IMR-90 (cell line): Measurements from ENCODE around the gene PGF. TPM values are rescaled to one million over a fixed set of nuclear protein-coding genes. Genes with fewer than 3 reads are reported as not detected.

ENCODE experiments used
- ATAC-seq: fragments of 200-7000 bp; cut with Tn5 transposase; 2 replicates; pipeline ENCODE4 v1.9.1; 2020; ENCODE audit warnings: low read depth, mild to moderate bottlenecking, moderate library complexity
- BruUV-seq: library from RNA; stranded (reverse); fragments of 400-500 nt; replicated peaks from 2 replicates; lab custom pipeline; 2021; lab: Mats Ljungman, UMichigan
- CTCF ChIA-PET: fragments of 300-600 bp; formaldehyde crosslinking; extraction: SDS; loops from one replicate; lab custom pipeline; 2021; ENCODE audit warnings: antibody characterized with exemption; lab: Yijun Ruan, JAX
- POLR2A ChIA-PET: fragments of 300-600 bp; sonication (Branson Sonifier 250); formaldehyde crosslinking; loops from one replicate; lab custom pipeline; 2022; ENCODE audit warnings: antibody characterized with exemption; ENCODE audit not compliant: unreplicated experiment; lab: Charles Lee
- DNase-seq: peaks from one replicate; pipeline ENCODE4 v3.0.0; 2013
- H2AFZ ChIP-seq: replicated peaks from 2 replicates; pipeline ENCODE3; 2013; ENCODE audit warnings: low read length, mild to moderate bottlenecking; ENCODE audit not compliant: poor library complexity
- H2AK5ac ChIP-seq: 2 replicates; pipeline ENCODE4 v1.6.1; 2013; ENCODE audit warnings: low read depth, low read length, inconsistent platforms
- H2AK9ac ChIP-seq: replicated peaks from 2 replicates; pipeline ENCODE3; 2013; ENCODE audit warnings: mild to moderate bottlenecking, low read depth, low read length, moderate library complexity; ENCODE audit not compliant: poor library complexity
- H2BK120ac ChIP-seq: 2 replicates; pipeline ENCODE4 v1.6.1; 2013; ENCODE audit warnings: low read depth, low read length, inconsistent platforms
- H2BK15ac ChIP-seq: 3 replicates; pipeline ENCODE4 v1.6.1; 2013; ENCODE audit warnings: low read depth, low read length, inconsistent platforms
- H2BK20ac ChIP-seq: 2 replicates; pipeline ENCODE4 v1.6.1; 2013; ENCODE audit warnings: low read depth, mild to moderate bottlenecking, inconsistent platforms, low read length, moderate library complexity
- H2BK5ac ChIP-seq: 2 replicates; pipeline ENCODE4 v1.6.1; 2013; ENCODE audit warnings: mild to moderate bottlenecking, low read depth, low read length, inconsistent platforms; ENCODE audit not compliant: poor library complexity, severe bottlenecking
- H3K14ac ChIP-seq: replicated peaks from 2 replicates; pipeline ENCODE4 v1.6.1; 2013; ENCODE audit warnings: low read depth, low read length, inconsistent platforms
- H3K18ac ChIP-seq: 2 replicates; pipeline ENCODE4 v1.6.1; 2013; ENCODE audit warnings: low read depth, low read length, control low read depth
- H3K23ac ChIP-seq: 2 replicates; pipeline ENCODE4 v1.6.1; 2013; ENCODE audit warnings: low read depth, low read length, inconsistent platforms
- H3K27ac ChIP-seq: 2 replicates; pipeline ENCODE4 v1.5.1; 2013; ENCODE audit warnings: mild to moderate bottlenecking, control low read depth, low read length; ENCODE audit not compliant: insufficient read depth
- H3K27me3 ChIP-seq: 2 replicates; pipeline ENCODE4 v1.6.1; 2013; ENCODE audit warnings: low read length; ENCODE audit not compliant: control insufficient read depth, insufficient read depth
- H3K36me3 ChIP-seq: 2 replicates; pipeline ENCODE4 v1.6.1; 2013; ENCODE audit warnings: low read length, mixed read lengths; ENCODE audit not compliant: control insufficient read depth, insufficient read depth
- H3K4ac ChIP-seq: 2 replicates; pipeline ENCODE4 v1.6.1; 2013; ENCODE audit warnings: low read depth, low read length, inconsistent platforms
- H3K4me1 ChIP-seq: 2 replicates; pipeline ENCODE4 v1.6.1; 2013; ENCODE audit warnings: low read length, mixed read lengths; ENCODE audit not compliant: control insufficient read depth, insufficient read depth
- H3K4me2 ChIP-seq: 2 replicates; pipeline ENCODE4 v1.6.1; 2013; ENCODE audit warnings: low read depth, mild to moderate bottlenecking, control low read depth, low read length, moderate library complexity
- H3K4me3 ChIP-seq: 2 replicates; pipeline ENCODE4 v1.5.1; 2013; ENCODE audit warnings: low read depth, mild to moderate bottlenecking, control low read depth, low read length, moderate library complexity; ENCODE audit not compliant: insufficient read depth
- H3K56ac ChIP-seq: 2 replicates; pipeline ENCODE4 v1.6.1; 2013; ENCODE audit warnings: low read length, inconsistent platforms; ENCODE audit not compliant: insufficient read depth; ENCODE audit errors: extremely low read depth
- H3K79me1 ChIP-seq, 2 experiments: 2 replicates each; pipeline ENCODE4 v1.6.1; 2013; ENCODE audit warnings: low read length in 2 of 2, inconsistent platforms in 1 of 2, low read depth in 1 of 2
- H3K9ac ChIP-seq: 2 replicates; pipeline ENCODE4 v1.6.1; 2013; ENCODE audit warnings: low read depth, low read length, control low read depth
- H3K9me1 ChIP-seq: 2 replicates; pipeline ENCODE4 v1.6.1; 2013; ENCODE audit warnings: low read length, inconsistent platforms; ENCODE audit not compliant: insufficient read depth
- H3K9me3 ChIP-seq: 2 replicates; pipeline ENCODE4 v1.6.1; 2013; ENCODE audit warnings: low read length; ENCODE audit not compliant: control insufficient read depth, insufficient read depth
- H4K20me1 ChIP-seq: 2 replicates; pipeline ENCODE4 v1.6.1; 2013; ENCODE audit warnings: low read length, inconsistent platforms; ENCODE audit not compliant: insufficient read depth
- H4K5ac ChIP-seq: 2 replicates; pipeline ENCODE4 v1.6.1; 2013; ENCODE audit warnings: mild to moderate bottlenecking, low read depth, low read length, control low read depth
- H4K8ac ChIP-seq, 2 experiments: 2 replicates each; pipeline ENCODE4 v1.6.1; 2013; ENCODE audit warnings: low read depth in 2 of 2, low read length in 2 of 2, control low read depth in 1 of 2, inconsistent platforms in 1 of 2
- H4K91ac ChIP-seq: 2 replicates; pipeline ENCODE4 v1.6.1; 2013; ENCODE audit warnings: low read depth, low read length, inconsistent platforms; ENCODE audit not compliant: insufficient read depth
- BHLHE40 ChIP-seq: fragments of 150-350 bp; IDR thresholded peaks from 2 replicates; pipeline ENCODE4 v1.6.1; 2016; ENCODE audit warnings: mild to moderate bottlenecking, low read depth, low read length
- CEBPB ChIP-seq: IDR thresholded peaks from 2 replicates; pipeline ENCODE4 v1.6.1; 2012; ENCODE audit warnings: low read depth, low read length, improper control_type of control experiment
- CHD1 ChIP-seq: IDR thresholded peaks from 2 replicates; pipeline ENCODE4 v1.6.1; 2012; ENCODE audit warnings: low read depth, low read length, improper control_type of control experiment
- FOS ChIP-seq: fragments of 150-350 bp; IDR thresholded peaks from 2 replicates; pipeline ENCODE4 v1.6.1; 2016; ENCODE audit warnings: low read depth, low read length
- MAFK ChIP-seq: IDR thresholded peaks from 2 replicates; pipeline ENCODE4 v1.6.1; 2012; ENCODE audit warnings: low read depth, low read length, improper control_type of control experiment
- NFE2L2 ChIP-seq: fragments of 150-350 bp; IDR thresholded peaks from 2 replicates; pipeline ENCODE4 v1.6.1; 2016; ENCODE audit warnings: low read depth, mild to moderate bottlenecking, low read length
- POLR2A ChIP-seq: IDR thresholded peaks from 2 replicates; pipeline ENCODE4 v1.6.1; 2012; ENCODE audit warnings: mild to moderate bottlenecking, low read depth, low read length
- RFX5 ChIP-seq: IDR thresholded peaks from 2 replicates; pipeline ENCODE4 v1.8.0; 2012; ENCODE audit warnings: low read depth, mild to moderate bottlenecking, low read length, moderate library complexity
- WGBS, 2 experiments: methylation state at CpG; one replicate each; pipeline versions ENCODE4 v1.1.5 to v1.1.7; 2013; ENCODE audit warnings: missing lambda C conversion rate in 2 of 2; ENCODE audit not compliant: insufficient read length in 1 of 2; ENCODE audit errors: extremely low coverage in 2 of 2; 5-methylcytosine and 5-hydroxymethylcytosine counted together
- dilution Hi-C: fragments of 300-500 bp; cut with HindIII; formaldehyde crosslinking; loops from one replicate; pipeline ENCODE4 v1.14.3; 2018; ENCODE audit warnings: low sequenced_read_pairs; ENCODE audit not compliant: unreplicated experiment
- in situ Hi-C: fragments of 300-500 bp; cut with MboI; formaldehyde crosslinking; loops from 3 replicates; pipeline ENCODE4 v1.14.3; 2019; ENCODE audit warnings: low sequenced_read_pairs, inconsistent platforms, mixed read lengths
- intact Hi-C: fragments of 100-400 bp; cut with micrococcal nuclease; formaldehyde crosslinking; loops from 2 replicates; pipeline ENCODE4 v1.10.0; 2022
- polyA plus RNA-seq, 3 experiments: library from polyadenylated mRNA; depleted of rRNA; stranded (reverse); fragments of >200 nt; gene quantifications; 2 replicates each; pipeline ENCODE4 v1.2.3, GENCODE V29; 2012; ENCODE audit warnings: low replicate concordance in 1 of 3
- total RNA-seq: library from RNA; depleted of rRNA; stranded (reverse); fragments of >200 nt; gene quantifications from 2 replicates; pipeline ENCODE4 v1.2.3, GENCODE V29; 2012
- TF ChIP-seq, protein P1 (sequence below): conservative IDR thresholded peaks from 2 replicates; pipeline ENCODE4 v1.5.1; 2012; ENCODE audit warnings: mild to moderate bottlenecking, low read depth, low read length, improper control_type of control experiment
- TF ChIP-seq, protein P2 (sequence below): fragments of 150-350 bp; IDR thresholded peaks from 2 replicates; pipeline ENCODE4 v1.6.1; 2017; ENCODE audit warnings: mild to moderate bottlenecking, antibody characterized with exemption, low read length, low read depth
- TF ChIP-seq, protein P3 (sequence below): fragments of 150-350 bp; IDR thresholded peaks from 2 replicates; pipeline ENCODE4 v1.6.1; 2016; ENCODE audit warnings: low read depth, mild to moderate bottlenecking, low read length, moderate library complexity, borderline replicate concordance

The PGF gene
- total and polyA plus RNA-seq, 2 of the 4 experiments (the other 2 are of a cell fraction) = 0.36 to 0.39 TPM

DNA sequence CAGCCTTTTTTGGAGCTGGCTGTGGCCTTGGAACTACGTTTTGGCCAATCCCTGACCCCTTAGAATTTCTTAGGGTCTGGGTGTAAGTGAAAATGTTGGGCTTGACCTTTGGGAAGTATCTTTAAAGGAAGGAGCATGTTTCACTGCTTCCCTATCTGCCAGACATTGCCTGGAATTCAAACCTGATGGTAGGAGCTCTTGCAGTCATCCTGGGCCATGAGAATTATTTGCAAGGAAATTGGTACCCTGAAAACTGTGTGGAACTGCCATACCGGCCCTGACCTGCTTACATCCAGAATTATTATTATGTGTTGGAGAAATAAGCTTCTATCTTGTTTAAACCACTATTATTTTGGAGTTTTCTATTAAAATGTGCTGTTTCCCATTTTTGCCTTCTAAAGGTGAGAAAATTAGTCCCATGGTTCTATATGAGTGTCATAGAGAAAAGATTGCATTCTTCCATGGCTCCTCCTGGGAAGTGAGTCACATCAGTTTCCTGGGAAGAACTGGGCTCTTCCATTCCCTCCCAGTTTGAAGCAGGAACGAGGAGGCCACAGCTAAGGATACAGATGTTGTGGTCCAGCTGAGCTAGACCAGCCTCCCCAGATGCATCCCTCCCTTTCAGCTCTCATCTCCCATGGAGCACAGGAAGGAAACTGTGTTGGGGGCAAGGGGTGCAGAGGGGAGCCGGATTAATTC, 9.5 kb upstream of the PGF start:
- Histone ChIP-seq H4K91ac (no peak overlapping the region), H3K9me3 (no peaks in the 10 kb centered on the region), H3K36me3 (no peaks in the 10 kb centered on the region), H2BK5ac (no peak overlapping the region), H3K4ac (no peak overlapping the region), H2BK15ac (peak overlapping the region; percentile 68; the same call in 2 of the 3 replicates), H3K18ac (no peak overlapping the region), H2BK120ac (no peak overlapping the region), H3K4me2 (no peak overlapping the region), H4K8ac (peak overlapping the region in 1 of 2 experiments; percentile 43; a peak in 1 of 4 replicates), H2AK5ac (no peak overlapping the region), H3K79me1 (no peaks in the 10 kb centered on the region), H3K9me1 (peaks cover 3% of the 10 kb centered on the region; the same call in 1 of the 2 replicates), H3K14ac (no peak overlapping the region), H3K23ac (no peak overlapping the region), H4K5ac (no peak overlapping the region), H3K56ac (no peak overlapping the region), H3K27me3 (peaks cover 27% of the 10 kb centered on the region), H3K4me3 (no peak overlapping the region), H2AK9ac (peak overlapping the region; percentile 44), H2BK20ac (no peak overlapping the region), H3K9ac (no peak overlapping the region), H3K4me1 (no peaks in the 10 kb centered on the region), H3K27ac (no peak overlapping the region), H4K20me1 (no peaks in the 10 kb centered on the region), H2AFZ (peak overlapping the region; percentile 70)
- in situ Hi-C loops (no loop called here), dilution Hi-C loops (no loop called here), intact Hi-C loops (no loop called here)
- ChIA-PET CTCF (interaction anchor here (0.6 kb wide), 1 partner anchor 81 kb away, joined by 3 read pairs; no protein-coding TSS in a partner anchor), POLR2A (interaction anchor here (0.5 kb wide), 1 partner anchor 14 kb away, joined by 3 read pairs; no protein-coding TSS in a partner anchor)
- TF ChIP-seq NFE2L2 = no peak
- TF ChIP-seq CHD1 = no peak
- no peak for TF ChIP-seq FOS
- no peak for TF ChIP-seq POLR2A
- TF ChIP-seq, protein P1, sequence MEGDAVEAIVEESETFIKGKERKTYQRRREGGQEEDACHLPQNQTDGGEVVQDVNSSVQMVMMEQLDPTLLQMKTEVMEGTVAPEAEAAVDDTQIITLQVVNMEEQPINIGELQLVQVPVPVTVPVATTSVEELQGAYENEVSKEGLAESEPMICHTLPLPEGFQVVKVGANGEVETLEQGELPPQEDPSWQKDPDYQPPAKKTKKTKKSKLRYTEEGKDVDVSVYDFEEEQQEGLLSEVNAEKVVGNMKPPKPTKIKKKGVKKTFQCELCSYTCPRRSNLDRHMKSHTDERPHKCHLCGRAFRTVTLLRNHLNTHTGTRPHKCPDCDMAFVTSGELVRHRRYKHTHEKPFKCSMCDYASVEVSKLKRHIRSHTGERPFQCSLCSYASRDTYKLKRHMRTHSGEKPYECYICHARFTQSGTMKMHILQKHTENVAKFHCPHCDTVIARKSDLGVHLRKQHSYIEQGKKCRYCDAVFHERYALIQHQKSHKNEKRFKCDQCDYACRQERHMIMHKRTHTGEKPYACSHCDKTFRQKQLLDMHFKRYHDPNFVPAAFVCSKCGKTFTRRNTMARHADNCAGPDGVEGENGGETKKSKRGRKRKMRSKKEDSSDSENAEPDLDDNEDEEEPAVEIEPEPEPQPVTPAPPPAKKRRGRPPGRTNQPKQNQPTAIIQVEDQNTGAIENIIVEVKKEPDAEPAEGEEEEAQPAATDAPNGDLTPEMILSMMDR = no peak
- TF ChIP-seq, protein P2, sequence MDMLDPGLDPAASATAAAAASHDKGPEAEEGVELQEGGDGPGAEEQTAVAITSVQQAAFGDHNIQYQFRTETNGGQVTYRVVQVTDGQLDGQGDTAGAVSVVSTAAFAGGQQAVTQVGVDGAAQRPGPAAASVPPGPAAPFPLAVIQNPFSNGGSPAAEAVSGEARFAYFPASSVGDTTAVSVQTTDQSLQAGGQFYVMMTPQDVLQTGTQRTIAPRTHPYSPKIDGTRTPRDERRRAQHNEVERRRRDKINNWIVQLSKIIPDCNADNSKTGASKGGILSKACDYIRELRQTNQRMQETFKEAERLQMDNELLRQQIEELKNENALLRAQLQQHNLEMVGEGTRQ = no peak
- TF ChIP-seq MAFK = no peak
- no peak for TF ChIP-seq CEBPB
- no peak for TF ChIP-seq RFX5
- no peak for TF ChIP-seq BHLHE40
- TF ChIP-seq, protein P3, sequence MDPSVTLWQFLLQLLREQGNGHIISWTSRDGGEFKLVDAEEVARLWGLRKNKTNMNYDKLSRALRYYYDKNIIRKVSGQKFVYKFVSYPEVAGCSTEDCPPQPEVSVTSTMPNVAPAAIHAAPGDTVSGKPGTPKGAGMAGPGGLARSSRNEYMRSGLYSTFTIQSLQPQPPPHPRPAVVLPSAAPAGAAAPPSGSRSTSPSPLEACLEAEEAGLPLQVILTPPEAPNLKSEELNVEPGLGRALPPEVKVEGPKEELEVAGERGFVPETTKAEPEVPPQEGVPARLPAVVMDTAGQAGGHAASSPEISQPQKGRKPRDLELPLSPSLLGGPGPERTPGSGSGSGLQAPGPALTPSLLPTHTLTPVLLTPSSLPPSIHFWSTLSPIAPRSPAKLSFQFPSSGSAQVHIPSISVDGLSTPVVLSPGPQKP = no peak
- no peak for ATAC-seq
- BruUV-seq = no TSS peak
- 60% methylated on average over 1 of the region's 4 CpGs; no CpG with 5 or more reads in 1 of the 2 experiments for WGBS, 2 experiments
- DNase-seq = peak; percentile 40
